Right lobe of liver (tissue), 6 donors: Measurements from ENCODE around the gene TTC8. TPM values are rescaled to one million over a fixed set of nuclear protein-coding genes. Genes with fewer than 3 reads are reported as not detected.
A peak's percentile ranks its signal among the peaks of the same experiment; 100 is the strongest.

Experiments
- ATAC-seq, 4 donors: fragments of 200-7000 bp; cut with Tn5 transposase; one replicate each; pipeline ENCODE4 v1.9.1; 2020; ENCODE audit warnings: mild to moderate bottlenecking in 4 of 4, moderate library complexity in 4 of 4
- DNase-seq, 3 donors: peaks; one replicate each; pipeline ENCODE4 v3.0.0-alpha.2; 2020
- H3K27ac ChIP-seq, 3 donors: fragments of 200-600 bp; one replicate each; pipeline ENCODE4 v1.8.0; 2022
- H3K27me3 ChIP-seq, 2 donors: fragments of 200-600 bp; one replicate each; pipeline ENCODE4 v1.8.0; 2022
- H3K36me3 ChIP-seq, 4 donors: fragments of 200-600 bp; sonication (generic) in 1 of 4; one replicate each; pipeline versions ENCODE4 v1.5.1 to v1.8.0; 2017 to 2022; ENCODE audit warnings: control low read depth in 1 of 4
- H3K4me1 ChIP-seq, 4 donors: fragments of 200-600 bp; sonication (generic) in 1 of 4; one replicate each; pipeline versions ENCODE4 v1.5.1 to v1.8.0; 2017 to 2022; ENCODE audit warnings: control low read depth in 1 of 4
- H3K4me3 ChIP-seq, 3 donors: fragments of 200-600 bp; one replicate each; pipeline ENCODE4 v1.8.0; 2022
- H3K9me3 ChIP-seq, 4 donors: fragments of 200-600 bp; sonication (generic) in 1 of 4; one replicate each; pipeline versions ENCODE4 v1.5.1 to v1.8.0; 2017 to 2022; ENCODE audit warnings: control low read depth in 1 of 4
- CTCF ChIP-seq, 4 donors: fragments of 200-600 bp in 3 of 4; fragments of 450-650 bp in 1 of 4; IDR thresholded peaks; one replicate each; pipeline versions ENCODE4 v1.5.1 to v1.8.0; 2016 to 2022; ENCODE audit warnings: antibody characterized with exemption in 4 of 4, mild to moderate bottlenecking in 2 of 4
- POLR2A ChIP-seq: fragments of 450-650 bp; IDR thresholded peaks from one replicate; pipeline ENCODE4 v1.6.1; 2017; ENCODE audit warnings: antibody characterized with exemption, mild to moderate bottlenecking
- WGBS: methylation state at CpG from one replicate; pipeline ENCODE4 v1.1.6; 2018; ENCODE audit warnings: low coverage, low lambda C conversion rate; ENCODE audit not compliant: insufficient coverage; ENCODE audit errors: missing lambda C conversion rate; 5-methylcytosine and 5-hydroxymethylcytosine counted together
- intact Hi-C, 2 donors: fragments of 100-400 bp; cut with DNase I; formaldehyde crosslinking; loops; one replicate each; pipeline versions ENCODE4 v1.11.2 to v1.14.1; 2022
- total RNA-seq, 6 experiments: library from RNA; depleted of rRNA in 2 of 6; stranded (reverse); fragments of >200 nt in 2 of 6; fragmentation: NEBNext Ultra II Directional in 3 of 6; extraction: Animal tissue kit (Norgen Biotek cat#: 25700) in 3 of 6; gene quantifications; one replicate each; pipeline versions ENCODE4 v1.1.0 to v1.2.4, GENCODE V29; 2016 to 2023
- donor health status: DM: no; HTN: yes; CAD: no.
- donor health status: DM: no; HTN: no; CAD: no.
- donor health status: DM: no; HTN: no; CAD: no.
- donor health status: DM: no; HTN: yes; CAD: no.
- donor health status: DM: no; HTN: yes; CAD: no.

Gene TTC8
- total RNA-seq, 6 experiments from 2014 or later: 6.9 to 25.0 (median 11.1) TPM

GRCh38 chr14:88863167-88863566 is 38.7 kb downstream of the TTC8 start:
- no peaks in the 10 kb centered on the region for H3K4me1 ChIP-seq
- ATAC-seq (peak in 3 of 4 donors; percentile 31 to 73 (median 45)), DNase-seq (no peak)
- H3K9me3 ChIP-seq: no peaks in the 10 kb centered on the region
- TF ChIP-seq CTCF (IDR thresholded peaks at IDR 0.05): no peak
- intact Hi-C loops: loop anchor here in 1 of 2 donors (10.0 kb wide), 1 partner anchor 188 kb away; no protein-coding TSS in a partner anchor
- H3K36me3 ChIP-seq: peaks cover 0 to 6% (median 3%) of the 10 kb centered on the region in 4 donors
- WGBS: no CpG with 5 or more reads among the region's 1 CpG
- no peaks in the 10 kb centered on the region for H3K27me3 ChIP-seq
- H3K4me3 ChIP-seq: no peak overlapping the region
- no peak overlapping the region for H3K27ac ChIP-seq

DNA sequence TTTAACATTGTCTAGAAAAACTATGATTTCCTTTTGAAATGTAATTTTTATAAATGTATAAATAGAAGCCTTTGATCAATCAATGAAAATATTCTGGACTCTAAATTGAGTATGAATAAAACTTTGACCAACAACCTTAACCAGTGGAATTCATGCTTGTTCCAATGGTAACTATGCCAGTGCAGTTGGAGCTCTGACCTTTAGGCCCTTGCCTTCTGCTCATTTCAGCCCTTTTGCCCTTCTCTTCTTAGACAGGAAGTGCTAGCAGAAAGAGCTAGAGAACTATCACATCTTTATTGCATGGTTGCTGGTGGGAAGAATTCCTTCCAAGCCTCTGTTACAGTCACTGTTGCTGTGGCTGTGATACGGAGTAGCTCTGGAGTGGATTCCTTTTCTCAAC is 39.7 kb downstream of the TTC8 start:
- Histone ChIP-seq H3K4me3 (no peak overlapping the region), H3K9me3 (no peaks in the 10 kb centered on the region), H3K27ac (no peak overlapping the region), H3K27me3 (no peaks in the 10 kb centered on the region), H3K36me3 (peaks cover 0 to 4% (median 2%) of the 10 kb centered on the region in 4 donors), H3K4me1 (no peaks in the 10 kb centered on the region)
- no peak for TF ChIP-seq CTCF (IDR thresholded peaks at IDR 0.05)
- no peak for TF ChIP-seq POLR2A
- whole genome bisulfite sequencing: 71% methylated on average over 1 of the region's 1 CpG
- intact Hi-C loops: loop anchor here in 1 of 2 donors (10.0 kb wide), 1 partner anchor 189 kb away; no protein-coding TSS in a partner anchor
- DNase-seq (no peak), ATAC-seq (peak in 2 of 4 donors; percentile 51 to 58)

DNA sequence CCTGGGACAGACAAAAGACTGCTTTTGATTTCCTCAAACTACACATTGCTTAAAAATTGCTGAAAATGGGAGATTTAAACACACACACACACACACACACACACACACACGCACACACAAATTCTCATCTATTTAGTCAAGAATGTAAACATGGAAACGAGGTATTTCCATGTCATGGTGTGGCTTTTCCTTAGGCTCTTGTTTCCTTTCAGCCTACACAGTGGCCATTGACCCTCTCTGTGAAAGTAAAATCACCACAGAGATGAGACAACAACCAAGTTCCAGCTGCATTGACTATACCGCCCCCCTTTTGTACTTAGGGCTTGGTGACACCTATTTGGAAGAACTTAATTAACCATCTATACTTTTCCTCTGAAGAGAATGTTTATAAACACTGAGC is 41.9 kb downstream of the TTC8 start:
- no peaks in the 10 kb centered on the region for H3K9me3 ChIP-seq
- ATAC-seq (no peak), DNase-seq (no peak)
- H3K36me3 ChIP-seq: no peaks in the 10 kb centered on the region
- H3K27ac ChIP-seq: no peak overlapping the region
- WGBS: 86% methylated on average over 3 of the region's 3 CpGs
- H3K4me1 ChIP-seq: no peaks in the 10 kb centered on the region
- no peak overlapping the region for H3K4me3 ChIP-seq
- TF ChIP-seq POLR2A (no peak), CTCF (IDR thresholded peaks at IDR 0.05) (no peak)
- intact Hi-C loops: loop anchor here in 1 of 2 donors (10.0 kb wide), 1 partner anchor 192 kb away; no protein-coding TSS in a partner anchor
- H3K27me3 ChIP-seq: no peaks in the 10 kb centered on the region

DNA sequence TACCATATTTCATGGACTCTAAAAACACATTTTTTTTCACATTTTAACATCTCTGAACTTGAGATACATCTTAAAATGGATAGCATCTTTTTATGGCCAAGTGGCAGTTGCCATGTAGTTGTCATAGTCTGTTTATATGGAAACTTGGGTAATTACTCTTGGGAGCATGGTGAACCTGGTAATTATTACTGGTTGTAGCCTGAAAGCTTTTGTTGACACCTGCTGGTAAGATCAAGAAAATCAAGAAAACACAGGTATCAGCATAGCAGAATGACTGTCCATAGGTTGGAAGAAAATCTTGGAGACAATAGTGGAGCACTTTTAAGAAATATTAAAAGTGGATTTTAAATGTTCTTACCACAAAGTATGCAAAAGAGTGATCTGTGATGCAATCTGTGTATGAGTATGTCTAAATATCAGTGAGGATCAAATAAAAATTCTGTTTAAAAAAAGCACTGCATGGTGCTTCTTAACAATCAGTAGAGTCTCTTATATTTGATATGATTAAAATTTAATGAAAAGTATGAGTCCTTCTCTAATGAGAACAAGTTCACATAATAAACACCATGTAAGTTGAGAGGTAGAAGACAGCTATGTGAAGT is 44.2 kb downstream of the TTC8 start:
- Histone ChIP-seq H3K36me3 (peaks cover 0 to 10% (median 0%) of the 10 kb centered on the region in 4 donors), H3K4me1 (no peaks in the 10 kb centered on the region), H3K27ac (no peak overlapping the region), H3K27me3 (no peaks in the 10 kb centered on the region), H3K9me3 (no peaks in the 10 kb centered on the region), H3K4me3 (no peak overlapping the region)
- TF ChIP-seq CTCF (IDR thresholded peaks at IDR 0.05) (peak; percentile 37 to 55 (median 51)), POLR2A (no peak)
- peak; percentile 80 to 91 (median 85) for ATAC-seq
- intact Hi-C loops: loop anchor here in 1 of 2 donors (10.0 kb wide), 1 partner anchor 194 kb away; no protein-coding TSS in a partner anchor
- DNase-seq: no peak
